HUDEP-2 (cell line): ENCODE data around the gene GADL1.

Source experiments
- DNase-seq, 76 experiments: peaks; one replicate each; lab custom pipeline; 2025; ENCODE audit not compliant: unreplicated experiment in 76 of 76; lab: John Stamatoyannopoulos, UW

GADL1 gene

DNA sequence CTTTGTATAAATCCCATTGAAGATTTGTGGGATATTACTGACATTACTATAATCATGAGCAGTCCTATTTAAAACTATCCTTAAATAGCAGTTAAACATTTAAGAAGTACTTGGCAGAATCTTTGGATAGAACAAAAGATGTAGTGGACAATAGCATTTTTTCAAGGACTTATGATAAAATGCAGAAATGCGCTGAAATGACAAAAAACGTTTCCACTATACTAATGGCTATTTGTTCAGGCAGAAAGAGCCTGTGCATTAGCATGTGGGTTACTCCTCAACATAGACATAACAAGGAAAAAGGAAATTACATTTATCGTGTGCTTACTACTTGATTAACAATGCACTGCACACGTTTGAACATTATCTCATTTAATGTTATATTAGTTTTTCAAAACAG, 80.7 kb downstream of the GADL1 start:
- no peak for DNase-seq

DNA sequence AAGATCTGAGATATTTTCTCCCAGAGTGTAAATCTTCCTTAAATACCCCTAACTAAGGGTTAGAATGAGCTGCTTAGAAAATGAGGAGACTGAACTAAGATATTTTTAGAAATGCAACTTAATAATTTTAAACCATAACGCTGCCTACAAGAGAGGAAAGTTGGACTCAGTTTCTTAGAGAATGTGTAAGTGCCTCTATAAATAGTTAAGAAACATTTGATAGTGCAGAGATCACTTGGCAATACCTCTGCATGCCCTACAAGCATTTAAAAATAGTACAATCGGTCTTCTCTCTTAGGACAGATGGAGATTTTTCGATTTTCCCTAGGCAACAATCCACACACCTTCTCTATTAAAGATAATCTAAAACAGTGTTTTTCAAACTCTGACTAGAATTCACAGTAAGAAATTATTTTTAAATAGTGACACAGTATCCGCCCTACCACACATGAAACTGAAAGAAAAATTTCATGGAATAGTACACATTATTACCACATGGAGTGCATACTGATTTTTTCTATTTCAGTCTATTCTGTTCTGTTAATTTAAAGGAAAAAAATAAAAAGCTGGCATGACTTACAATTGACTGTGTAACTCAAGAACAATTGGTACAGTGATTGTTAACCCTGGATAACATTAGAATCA, 83.2 kb downstream of the GADL1 start:
- no peak for DNase-seq

DNA sequence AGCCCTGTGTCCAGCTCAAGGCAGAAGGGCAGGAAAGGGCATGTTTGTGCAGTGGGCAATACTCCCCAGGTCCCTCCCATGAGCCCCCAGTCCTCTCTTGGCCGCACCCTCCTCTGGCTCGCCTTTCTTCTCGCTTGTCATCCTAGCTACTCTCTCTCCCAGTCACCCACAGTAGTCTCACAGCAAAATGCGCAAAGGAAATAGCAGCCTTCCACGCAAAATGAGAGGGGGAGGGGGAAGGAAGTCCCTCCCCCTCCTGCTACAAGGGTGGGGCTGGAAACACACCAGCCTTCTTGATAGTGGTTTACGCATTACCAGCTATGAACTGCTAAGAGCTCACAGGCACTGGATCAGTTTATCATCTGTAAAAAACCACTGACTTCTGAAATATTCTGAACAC, 83.8 kb downstream of the GADL1 start:
- no peak for DNase-seq

DNA sequence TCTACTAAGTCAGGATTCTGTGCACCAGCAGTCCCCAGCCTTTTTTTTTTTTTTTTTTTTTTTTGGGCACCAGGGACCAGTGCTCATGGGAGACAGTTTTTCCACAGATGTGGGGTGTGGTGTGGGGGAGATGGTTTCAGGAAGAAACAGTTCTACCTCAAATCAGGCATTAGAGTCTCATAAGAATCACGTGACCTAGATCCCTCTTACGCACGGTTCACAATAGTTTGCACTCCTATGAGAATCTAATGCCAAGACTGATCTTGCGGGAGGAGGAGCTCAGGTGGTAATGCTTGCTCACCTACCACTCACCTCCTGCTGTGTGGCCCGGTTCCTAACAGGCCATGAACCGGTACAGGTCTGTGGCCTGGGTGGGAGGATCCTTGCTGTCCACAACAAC, 88.8 kb downstream of the GADL1 start:
- DNase-seq = no peak

DNA sequence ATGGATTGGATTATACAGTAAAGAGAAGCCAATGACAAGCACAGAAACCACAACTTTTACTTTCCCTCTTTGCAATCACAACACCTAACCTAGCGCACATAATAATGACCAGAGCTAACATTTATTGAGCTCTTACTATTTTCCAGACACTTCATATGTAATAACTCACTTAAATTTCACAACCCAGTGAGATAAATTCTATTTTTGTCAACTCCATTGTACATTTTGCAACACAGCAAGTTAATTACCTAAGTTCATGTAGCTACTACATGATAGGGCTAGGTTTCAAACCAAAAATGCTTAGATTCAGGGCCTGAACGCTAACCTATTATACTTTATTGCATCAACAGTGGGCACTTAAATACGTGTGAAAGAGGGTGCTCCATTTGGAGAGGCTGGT, 89.5 kb downstream of the GADL1 start:
- no peak for DNase-seq

DNA sequence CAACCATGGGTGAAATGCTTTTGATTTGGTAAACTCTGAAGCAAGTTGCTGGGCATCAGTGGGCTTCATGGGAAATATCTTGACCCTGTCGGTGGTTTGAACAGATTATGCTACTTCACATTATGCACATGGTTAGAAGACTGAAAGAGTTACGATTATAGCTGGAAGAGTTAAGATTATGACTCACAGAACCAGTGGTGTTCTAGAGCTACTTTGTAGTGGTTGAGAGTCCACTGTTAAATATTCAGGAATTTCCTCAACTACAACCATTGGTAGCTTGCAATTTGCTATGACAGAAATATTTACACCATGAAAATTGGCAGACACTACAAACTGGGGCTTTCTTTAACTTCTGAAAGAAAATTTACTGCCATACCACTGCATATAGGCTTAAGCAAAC, 99.3 kb downstream of the GADL1 start:
- no peak for DNase-seq

DNA sequence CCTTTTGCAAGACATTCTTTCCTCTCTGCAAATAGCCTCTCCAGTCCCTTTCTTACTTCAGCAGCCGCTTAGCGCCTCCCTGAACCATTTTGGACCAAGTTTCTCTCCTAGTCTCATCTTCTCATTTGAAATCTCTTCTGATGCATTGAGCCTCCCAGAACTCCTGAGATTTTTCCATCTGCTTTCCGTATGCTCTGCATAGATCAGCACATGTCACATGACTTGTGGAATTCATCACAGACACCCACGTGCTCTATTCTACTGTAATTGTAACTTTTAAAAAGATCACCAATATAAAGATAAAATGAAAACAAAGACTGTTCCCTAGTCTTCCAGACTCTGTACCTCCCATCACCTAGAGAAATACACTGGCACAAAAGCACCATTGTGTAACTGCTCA, 100.7 kb downstream of the GADL1 start:
- DNase-seq = no peak

DNA sequence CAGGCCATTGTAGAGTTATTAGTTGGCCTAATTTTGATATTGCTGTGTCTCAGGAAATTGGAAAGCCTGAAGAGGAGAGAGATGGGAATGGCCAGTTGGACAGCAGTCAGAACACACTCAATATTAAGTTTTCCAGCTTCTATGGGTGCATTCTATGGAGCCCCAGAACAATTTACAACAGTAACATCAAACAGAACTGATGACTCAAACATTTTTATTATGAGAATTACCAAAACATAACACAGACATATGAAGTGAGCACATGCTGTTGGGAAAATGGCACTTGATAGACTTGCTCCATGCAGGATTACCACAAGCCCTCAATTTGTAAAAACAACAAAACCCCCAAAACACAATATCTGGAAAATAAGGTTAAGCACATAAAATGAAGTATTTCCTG, 104.3 kb downstream of the GADL1 start:
- DNase-seq = no peak

DNA sequence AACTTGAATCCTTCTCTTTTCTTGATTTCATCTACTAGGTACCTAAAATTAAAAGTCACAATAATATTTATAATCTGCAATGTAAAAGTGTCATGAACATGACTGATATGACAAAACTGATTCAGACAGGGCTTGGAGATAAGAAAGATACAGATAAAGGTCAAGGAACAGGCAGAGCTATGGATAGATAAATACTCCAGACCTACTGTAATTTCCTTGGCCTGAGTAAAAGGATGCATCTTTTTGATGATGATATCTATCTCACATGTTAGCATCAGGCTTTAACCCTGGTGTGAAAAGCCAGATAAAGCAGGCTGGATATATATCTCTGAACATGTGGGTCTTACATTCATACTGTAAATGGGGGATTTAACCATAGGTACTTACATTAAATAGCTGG, 108.1 kb downstream of the GADL1 start:
- DNase-seq = no peak

DNA sequence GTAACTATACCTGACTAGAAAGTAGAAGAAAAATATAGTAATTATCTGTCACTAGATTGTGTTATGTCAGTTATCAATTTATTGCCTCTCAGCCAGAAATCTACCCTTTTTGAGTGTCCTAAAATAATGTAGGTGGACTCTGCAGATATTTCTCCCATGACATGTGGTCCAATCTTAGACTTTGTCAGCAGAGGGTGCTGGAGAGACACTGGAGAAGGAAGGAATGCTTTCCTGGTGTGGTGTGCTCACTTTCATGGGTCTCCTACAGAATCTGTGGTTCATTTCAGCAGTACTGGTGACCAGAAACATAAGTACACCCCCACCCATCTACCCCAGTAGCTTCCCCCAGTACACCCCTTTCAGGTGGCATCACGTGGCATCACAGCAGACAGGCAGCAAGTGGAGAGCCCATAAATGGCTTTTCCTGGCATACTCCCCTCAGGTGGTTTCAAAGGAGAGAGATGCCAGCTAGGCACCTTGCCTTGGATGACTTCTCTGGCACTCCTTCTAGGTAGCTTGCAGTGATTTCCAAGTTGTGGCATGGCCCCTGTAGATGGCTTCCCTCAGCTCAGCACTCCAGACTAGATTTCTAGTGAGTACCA, 114.7 kb downstream of the GADL1 start:
- DNase-seq = peak in 4 of 76 experiments; percentile 2 to 8 (median 2)

DNA sequence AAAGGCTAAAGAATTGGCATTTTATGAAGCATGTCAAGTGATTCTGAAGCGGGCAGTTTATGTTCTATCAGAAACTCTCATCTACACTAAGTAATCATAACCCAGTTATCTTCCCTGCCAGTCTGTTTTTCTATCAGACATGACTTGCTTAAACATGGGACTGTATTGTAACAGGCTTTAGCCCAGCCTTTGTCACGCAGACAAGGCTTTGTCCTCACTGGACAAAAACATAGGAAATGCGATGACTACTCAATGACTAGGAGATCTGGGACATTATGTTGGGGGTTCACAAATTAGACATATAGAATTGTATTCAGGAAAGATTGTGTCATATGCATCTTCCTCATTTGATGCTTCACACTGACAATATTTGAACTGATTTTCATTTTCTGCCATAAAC, 115.5 kb downstream of the GADL1 start:
- no peak for DNase-seq

DNA sequence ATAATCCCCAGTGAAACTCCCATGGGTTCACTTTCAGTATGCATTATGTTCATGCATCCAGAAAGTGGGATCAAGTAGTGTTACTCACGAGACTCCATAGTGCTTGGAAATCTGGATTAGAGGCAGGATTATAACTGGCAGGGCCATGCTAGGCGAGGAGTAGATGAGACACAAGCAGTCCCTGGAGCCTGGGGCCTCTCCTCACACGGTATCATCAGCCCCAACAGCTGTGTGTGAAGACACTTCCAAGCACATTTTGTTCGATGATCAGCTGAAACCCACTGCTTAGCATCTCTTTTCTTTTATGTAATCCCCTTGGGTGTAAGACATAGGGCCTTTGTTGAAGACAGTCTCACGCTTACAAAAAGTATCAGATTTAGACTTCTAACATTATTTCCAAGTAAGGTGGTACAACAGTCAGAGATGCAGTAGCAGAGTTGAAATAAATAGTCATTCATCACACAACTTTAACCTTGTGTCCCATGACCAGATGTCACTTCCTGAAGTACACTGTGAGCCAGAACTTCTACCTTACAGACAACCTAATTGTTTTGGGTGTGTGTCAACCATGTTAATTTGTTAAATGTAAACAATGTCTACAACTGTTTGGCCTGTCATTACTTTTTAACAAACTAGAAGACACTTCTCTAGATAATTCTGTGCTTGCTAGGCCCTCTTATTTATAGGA, 116.9 kb downstream of the GADL1 start:
- no peak for DNase-seq

DNA sequence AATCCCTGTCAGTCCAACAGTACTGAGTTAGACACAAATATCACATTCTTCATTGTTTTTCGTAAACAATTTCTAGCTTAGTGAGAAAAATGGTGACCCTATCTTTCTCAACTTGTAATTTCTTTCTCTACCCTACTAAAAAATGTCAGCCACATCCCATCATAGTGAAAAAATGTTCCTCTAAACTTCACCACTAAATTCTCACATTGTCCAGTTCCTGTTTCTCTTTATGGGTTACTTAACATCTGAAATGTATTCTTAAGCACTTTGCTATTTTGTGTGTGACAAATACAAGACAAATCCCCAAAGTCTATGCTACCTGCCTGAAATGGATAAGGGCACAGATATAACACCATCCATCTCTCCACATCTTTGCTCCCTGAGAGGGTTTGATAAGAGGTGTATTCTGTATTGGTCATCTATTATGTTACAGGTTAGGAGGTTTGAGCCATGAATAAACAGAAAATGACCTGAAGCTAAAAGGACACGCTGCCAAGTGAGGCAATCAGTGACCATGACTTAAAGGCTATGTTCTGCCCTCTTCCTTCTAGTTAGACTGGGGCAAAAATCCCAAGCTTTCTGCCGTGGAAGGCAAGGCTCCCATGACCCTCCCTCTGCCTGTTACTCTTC, 118.2 kb downstream of the GADL1 start:
- DNase-seq = no peak

DNA sequence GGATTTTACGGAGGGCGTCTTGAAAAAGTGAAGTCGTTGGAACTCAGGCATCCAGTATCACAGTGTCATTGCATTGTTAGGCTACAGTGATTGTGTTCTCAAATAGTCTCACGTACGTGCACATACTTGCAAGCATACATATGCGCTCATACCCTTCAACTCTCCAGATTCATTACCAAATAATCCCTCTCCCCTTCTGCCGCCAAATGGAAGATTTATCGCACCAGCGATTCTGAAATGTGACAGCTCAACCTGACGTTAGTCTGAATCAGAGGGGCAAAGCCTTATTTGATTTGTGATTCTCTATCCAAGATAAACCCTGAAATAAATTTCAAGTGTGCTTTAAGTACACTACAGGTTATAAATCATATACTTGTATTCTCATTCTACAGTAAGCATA, 119.4 kb downstream of the GADL1 start:
- no peak for DNase-seq

DNA sequence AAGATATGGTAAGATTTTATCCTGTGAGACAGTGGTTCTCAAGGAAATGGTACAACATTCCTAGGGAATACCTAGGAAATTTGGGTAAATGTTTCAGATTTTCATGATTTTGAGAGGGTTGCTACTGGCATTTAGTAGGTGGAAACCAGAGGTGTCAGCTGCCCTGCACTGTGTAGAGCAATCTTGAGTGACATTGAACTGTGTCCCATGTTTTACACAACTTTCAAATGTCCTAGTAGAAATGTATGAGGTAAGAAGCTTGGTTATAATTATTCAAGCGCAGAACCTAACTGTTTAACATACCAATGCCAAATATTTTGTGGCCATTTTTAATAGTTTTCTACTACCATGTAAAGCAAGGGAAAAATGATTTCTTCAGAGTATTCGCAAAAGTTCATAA, 120.4 kb downstream of the GADL1 start:
- no peak for DNase-seq

DNA sequence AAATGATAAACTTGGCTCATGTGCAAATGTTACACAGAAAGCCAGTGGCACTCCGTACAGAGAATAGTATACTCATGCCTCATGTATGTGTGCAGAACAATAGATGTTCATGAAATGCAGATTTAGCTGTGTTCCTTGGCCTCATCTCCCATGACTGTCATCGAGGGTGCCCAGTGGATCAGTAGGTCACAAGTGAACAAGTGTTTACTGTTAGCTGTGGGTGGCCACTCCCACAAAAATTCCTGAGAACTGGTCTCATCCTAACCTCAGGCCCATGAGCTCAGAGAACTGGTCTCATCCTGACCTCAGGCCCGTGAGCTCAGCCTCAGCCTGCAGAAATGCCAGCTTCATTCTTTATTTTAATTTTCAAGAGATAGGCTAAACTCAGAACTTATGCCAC, 124.1 kb downstream of the GADL1 start:
- DNase-seq = no peak

DNA sequence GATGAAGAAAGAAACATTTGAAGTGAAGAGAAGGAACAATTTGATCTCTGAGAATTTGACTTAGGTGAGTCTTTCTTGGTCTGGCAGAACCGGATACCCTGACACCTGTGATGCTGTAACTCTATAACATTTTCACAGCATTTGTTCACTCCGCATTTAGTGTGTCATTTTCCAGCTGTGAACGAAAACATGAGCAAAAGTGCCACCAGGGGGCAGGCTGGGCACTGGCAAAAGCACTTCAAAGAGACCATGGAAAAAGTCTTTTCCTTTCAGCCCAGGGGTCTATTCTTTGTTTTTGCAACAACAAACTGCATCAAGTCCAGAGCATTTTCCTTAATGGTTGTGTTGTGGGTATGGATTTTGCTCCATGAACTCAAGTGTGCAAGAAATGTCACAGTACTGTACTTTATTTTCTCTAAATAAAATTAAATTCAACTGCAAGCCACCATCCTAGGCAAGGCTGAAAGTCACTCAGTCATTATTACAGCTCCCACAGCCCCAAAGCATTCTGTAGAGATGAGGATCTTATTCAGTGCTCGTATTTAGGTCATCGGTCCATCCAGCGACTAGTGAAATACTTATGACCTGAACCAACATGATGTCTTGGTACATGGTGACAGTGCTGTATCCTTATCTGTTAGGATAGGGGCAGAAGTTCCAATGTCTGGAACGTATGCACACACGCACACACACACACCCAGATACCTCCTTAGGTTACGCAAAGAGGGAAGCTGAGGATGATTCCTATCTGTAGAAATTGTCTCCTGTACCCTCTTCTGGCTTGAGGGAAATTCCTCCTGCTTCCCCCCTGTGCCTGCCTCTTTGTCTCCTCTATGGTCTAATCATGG, 125.5 kb downstream of the GADL1 start:
- peak in 43 of 76 experiments; percentile 0 to 47 (median 14) for DNase-seq

DNA sequence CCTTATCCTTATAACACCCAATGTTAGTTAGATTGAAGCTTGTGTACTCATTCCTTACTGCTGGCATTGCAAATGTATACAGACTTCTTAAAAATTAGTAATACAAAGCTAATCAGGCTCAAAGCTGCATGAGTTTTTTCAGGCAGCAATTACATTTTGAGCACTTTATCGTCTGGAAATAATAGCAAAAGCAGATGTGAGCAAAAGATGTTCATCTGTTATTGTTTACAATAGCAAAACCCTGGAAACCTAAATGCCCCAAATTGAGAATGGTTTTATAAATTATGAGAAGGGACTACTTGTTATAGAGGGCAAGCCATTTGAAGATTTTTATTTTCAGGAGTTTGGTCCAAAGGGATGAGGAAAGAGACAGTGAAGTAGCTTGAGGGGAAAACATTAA, 126.4 kb downstream of the GADL1 start:
- DNase-seq = no peak

DNA sequence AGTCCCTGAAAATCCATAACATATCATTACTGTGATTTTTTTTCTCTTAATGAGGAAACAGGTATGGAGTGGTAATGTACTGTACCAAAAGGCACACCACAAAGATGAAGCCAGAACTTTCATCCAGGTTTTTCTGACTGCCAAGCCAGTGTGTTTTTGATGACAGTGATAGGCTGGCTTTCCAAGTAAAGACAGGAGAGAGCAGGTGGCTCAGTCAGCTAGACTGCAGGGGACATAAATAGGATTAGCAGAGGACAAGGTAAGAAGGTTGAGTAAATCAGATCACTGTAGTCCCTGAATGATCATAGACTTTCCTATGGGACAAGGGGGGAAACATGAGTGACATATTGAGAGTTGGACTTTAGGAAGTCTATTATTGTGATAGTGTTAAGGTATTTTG, 127.9 kb downstream of the GADL1 start:
- no peak for DNase-seq

DNA sequence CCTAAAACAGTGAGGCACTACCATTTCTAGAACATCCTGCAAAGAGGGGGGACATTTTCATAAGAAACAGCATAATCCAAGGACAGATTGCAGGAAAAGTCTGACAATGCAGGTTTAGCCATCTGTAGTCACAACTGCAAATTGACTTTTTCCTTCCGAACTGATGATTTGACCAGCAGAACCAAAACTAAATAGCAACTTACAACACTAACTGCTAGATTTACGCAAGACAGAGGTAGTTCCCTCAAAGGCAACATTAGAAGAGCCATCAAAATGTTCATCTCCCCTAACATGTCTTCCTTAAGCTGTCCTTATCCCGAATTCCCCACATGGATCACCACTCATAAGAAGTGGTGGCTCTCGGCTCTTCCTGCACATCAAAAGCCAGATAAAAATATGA, 129.6 kb downstream of the GADL1 start:
- DNase-seq = no peak

DNA sequence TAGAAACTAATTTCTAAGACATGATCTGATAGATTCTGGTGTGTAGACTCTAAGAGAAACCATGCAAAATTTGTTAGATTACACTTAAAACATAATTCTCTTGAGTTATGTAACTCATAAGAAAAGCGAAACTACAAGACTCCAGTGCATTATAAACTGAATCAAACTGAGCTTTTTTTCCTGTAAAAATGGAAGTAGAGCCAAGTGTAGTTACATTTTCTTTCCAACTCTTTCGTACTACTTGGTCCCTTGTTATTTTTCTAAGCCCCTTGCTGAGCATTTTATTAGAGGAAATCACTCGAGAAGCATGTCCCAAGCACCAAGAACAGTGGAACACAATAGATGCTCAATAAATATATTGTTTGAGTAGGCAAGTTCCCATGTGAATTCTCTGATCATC, 130.2 kb downstream of the GADL1 start:
- DNase-seq = no peak
